ENCODE results near the gene APAF1.

Gene APAF1

GRCh38 chr12:98733667-98734350 is 88.7 kb downstream of the APAF1 start:
- no peaks in the 10 kb centered on the region for H3K27me3 Mint-ChIP-seq
- no peaks in the 10 kb centered on the region for H3K9me3 Mint-ChIP-seq
- no peak for ATAC-seq
- peaks cover 57% of the 10 kb centered on the region for H3K36me3 Mint-ChIP-seq
- H3K27ac Mint-ChIP-seq, result no peak overlapping the region
- no peak overlapping the region for H3K4me3 Mint-ChIP-seq
- H3K4me1 Mint-ChIP-seq, result no peaks in the 10 kb centered on the region

GRCh38 chr12:98735821-98736220 is 90.7 kb downstream of the APAF1 start:
- ATAC-seq, result no peak
- Mint-ChIP-seq H3K4me1 (no peaks in the 10 kb centered on the region), H3K4me3 (no peak overlapping the region), H3K27ac (no peak overlapping the region), H3K9me3 (no peaks in the 10 kb centered on the region), H3K27me3 (peaks cover 3% of the 10 kb centered on the region), H3K36me3 (peaks cover 41% of the 10 kb centered on the region)

- Mint-ChIP-seq H3K9me3 (peaks cover 3% of the 10 kb centered on the region), H3K4me1 (no peaks in the 10 kb centered on the region), H3K27me3 (peaks cover 12% of the 10 kb centered on the region), H3K4me3 (no peak overlapping the region), H3K36me3 (peaks cover 35% of the 10 kb centered on the region), H3K27ac (no peak overlapping the region)
- ATAC-seq, result no peak
These were observed 91.5 kb downstream of the APAF1 start for GRCh38 chr12:98736352-98737321.

- H3K4me1 Mint-ChIP-seq, result no peaks in the 10 kb centered on the region
- H3K27me3 Mint-ChIP-seq, result peaks cover 16% of the 10 kb centered on the region
- no peak overlapping the region for H3K4me3 Mint-ChIP-seq
- H3K36me3 Mint-ChIP-seq, result peaks cover 31% of the 10 kb centered on the region
- peaks cover 3% of the 10 kb centered on the region for H3K9me3 Mint-ChIP-seq
- no peak overlapping the region for H3K27ac Mint-ChIP-seq
- ATAC-seq, result no peak
These were observed 92.2 kb downstream of the APAF1 start for GRCh38 chr12:98737322-98737712.

- Mint-ChIP-seq H3K36me3 (peaks cover 31% of the 10 kb centered on the region), H3K9me3 (peaks cover 3% of the 10 kb centered on the region), H3K27ac (no peak overlapping the region), H3K27me3 (peaks cover 16% of the 10 kb centered on the region), H3K4me3 (no peak overlapping the region), H3K4me1 (no peaks in the 10 kb centered on the region)
- no peak for ATAC-seq
These were observed 92.9 kb downstream of the APAF1 start for GRCh38 chr12:98738002-98738401.

GRCh38 chr12:98738539-98738938 is 93.4 kb downstream of the APAF1 start:
- peaks cover 16% of the 10 kb centered on the region for H3K27me3 Mint-ChIP-seq
- H3K4me1 Mint-ChIP-seq, result no peaks in the 10 kb centered on the region
- H3K36me3 Mint-ChIP-seq, result peaks cover 26% of the 10 kb centered on the region
- no peak overlapping the region for H3K4me3 Mint-ChIP-seq
- H3K27ac Mint-ChIP-seq, result no peak overlapping the region
- H3K9me3 Mint-ChIP-seq, result peaks cover 3% of the 10 kb centered on the region
- no peak for ATAC-seq

GRCh38 chr12:98740751-98741150 is 95.7 kb downstream of the APAF1 start:
- peaks cover 3% of the 10 kb centered on the region for H3K9me3 Mint-ChIP-seq
- no peak overlapping the region for H3K27ac Mint-ChIP-seq
- H3K36me3 Mint-ChIP-seq, result peaks cover 7% of the 10 kb centered on the region
- ATAC-seq, result no peak
- H3K4me1 Mint-ChIP-seq, result no peaks in the 10 kb centered on the region
- peaks cover 16% of the 10 kb centered on the region for H3K27me3 Mint-ChIP-seq
- H3K4me3 Mint-ChIP-seq, result no peak overlapping the region

- Mint-ChIP-seq H3K27ac (no peak overlapping the region), H3K9me3 (peaks cover 3% of the 10 kb centered on the region), H3K4me3 (no peak overlapping the region), H3K4me1 (peaks cover 4% of the 10 kb centered on the region), H3K27me3 (peaks cover 20% of the 10 kb centered on the region), H3K36me3 (peaks cover 3% of the 10 kb centered on the region)
- no peak for ATAC-seq
These were observed 96.1 kb downstream of the APAF1 start for GRCh38 chr12:98741196-98741555.

- H3K36me3 Mint-ChIP-seq, result no peaks in the 10 kb centered on the region
- peaks cover 3% of the 10 kb centered on the region for H3K9me3 Mint-ChIP-seq
- no peak overlapping the region for H3K4me3 Mint-ChIP-seq
- peaks cover 25% of the 10 kb centered on the region for H3K27me3 Mint-ChIP-seq
- no peak overlapping the region for H3K27ac Mint-ChIP-seq
- H3K4me1 Mint-ChIP-seq, result peaks cover 10% of the 10 kb centered on the region
- ATAC-seq, result no peak
These were observed 96.6 kb downstream of the APAF1 start for GRCh38 chr12:98741556-98742265.

- Mint-ChIP-seq H3K27me3 (peaks cover 40% of the 10 kb centered on the region), H3K9me3 (peaks cover 3% of the 10 kb centered on the region), H3K4me1 (peaks cover 10% of the 10 kb centered on the region), H3K27ac (no peak overlapping the region), H3K4me3 (no peak overlapping the region), H3K36me3 (no peaks in the 10 kb centered on the region)
- ATAC-seq, result no peak
These were observed 98.4 kb downstream of the APAF1 start for GRCh38 chr12:98743362-98743953.

GRCh38 chr12:98744680-98745079 is 99.6 kb downstream of the APAF1 start:
- Mint-ChIP-seq H3K27me3 (peaks cover 47% of the 10 kb centered on the region), H3K27ac (no peak overlapping the region), H3K36me3 (no peaks in the 10 kb centered on the region), H3K4me1 (peaks cover 10% of the 10 kb centered on the region), H3K4me3 (no peak overlapping the region), H3K9me3 (peaks cover 3% of the 10 kb centered on the region)
- no peak for ATAC-seq

- H3K9me3 Mint-ChIP-seq, result peaks cover 3% of the 10 kb centered on the region
- H3K27ac Mint-ChIP-seq, result no peak overlapping the region
- peak overlapping the region; percentile 57 for H3K4me3 Mint-ChIP-seq
- no peaks in the 10 kb centered on the region for H3K36me3 Mint-ChIP-seq
- ATAC-seq, result peak; percentile 49
- H3K27me3 Mint-ChIP-seq, result peaks cover 51% of the 10 kb centered on the region
- H3K4me1 Mint-ChIP-seq, result peaks cover 10% of the 10 kb centered on the region
These were observed 100.7 kb downstream of the APAF1 start for GRCh38 chr12:98745578-98746391.

- Mint-ChIP-seq H3K36me3 (no peaks in the 10 kb centered on the region), H3K27me3 (peaks cover 38% of the 10 kb centered on the region), H3K4me3 (no peak overlapping the region), H3K4me1 (peaks cover 10% of the 10 kb centered on the region), H3K27ac (no peak overlapping the region), H3K9me3 (no peaks in the 10 kb centered on the region)
- no peak for ATAC-seq
These were observed 103.4 kb downstream of the APAF1 start for GRCh38 chr12:98748463-98748862.

- peaks cover 10% of the 10 kb centered on the region for H3K4me1 Mint-ChIP-seq
- peaks cover 38% of the 10 kb centered on the region for H3K27me3 Mint-ChIP-seq
- ATAC-seq, result no peak
These were observed 105.4 kb downstream of the APAF1 start for GRCh38 chr12:98750511-98750910.

More at GRCh38 chr12:98750511-98750910, 105.4 kb downstream of the APAF1 start:
- no peaks in the 10 kb centered on the region for H3K9me3 Mint-ChIP-seq
- no peaks in the 10 kb centered on the region for H3K36me3 Mint-ChIP-seq
- H3K27ac Mint-ChIP-seq, result no peak overlapping the region
- no peak overlapping the region for H3K4me3 Mint-ChIP-seq
